Stromal cell of bone marrow (primary cell): ENCODE results near the gene CD27.
"Not testable (repeated sequence)": the region's sequence is repeated elsewhere in the genome, so short reads cannot be mapped to it uniquely, and the experiment has no call there.

Experiments
- DNase-seq: peaks from one replicate; pipeline ENCODE4 v3.0.0-alpha.2; 2012; ENCODE audit warnings: low read depth

Gene CD27

GRCh38 chr12:6461401-6462233 lies 16.9 kb downstream of the CD27 start:
- no peak for DNase-seq

- DNase-seq: no peak
Observed at GRCh38 chr12:6462234-6462995, 17.7 kb downstream of the CD27 start.

- no peak for DNase-seq
Observed at GRCh38 chr12:6463216-6463615, 18.5 kb downstream of the CD27 start.

- no peak for DNase-seq
Observed at GRCh38 chr12:6463858-6464257, 19.1 kb downstream of the CD27 start.

DNA sequence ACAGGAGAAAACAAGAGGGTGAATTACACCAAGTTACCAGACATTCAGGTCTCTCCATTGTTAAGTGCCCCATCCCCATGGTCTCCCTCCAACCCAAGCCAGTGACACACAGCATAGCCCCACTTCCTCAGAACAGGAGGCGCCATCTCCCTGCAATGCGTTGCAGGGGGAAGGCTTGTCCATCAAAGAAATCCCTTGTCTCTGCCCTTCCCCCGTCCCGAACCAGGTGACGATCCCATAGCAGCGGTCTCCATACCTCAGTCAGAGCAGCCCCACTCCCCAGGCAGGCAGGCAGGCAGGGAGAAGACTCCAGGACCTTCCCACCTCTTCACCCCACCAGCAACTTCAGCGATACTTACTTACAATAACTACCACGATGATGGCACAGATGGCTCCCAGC lies 19.8 kb downstream of the CD27 start:
- no peak for DNase-seq

GRCh38 chr12:6465467-6466183 lies 20.9 kb downstream of the CD27 start:
- no peak for DNase-seq

DNA sequence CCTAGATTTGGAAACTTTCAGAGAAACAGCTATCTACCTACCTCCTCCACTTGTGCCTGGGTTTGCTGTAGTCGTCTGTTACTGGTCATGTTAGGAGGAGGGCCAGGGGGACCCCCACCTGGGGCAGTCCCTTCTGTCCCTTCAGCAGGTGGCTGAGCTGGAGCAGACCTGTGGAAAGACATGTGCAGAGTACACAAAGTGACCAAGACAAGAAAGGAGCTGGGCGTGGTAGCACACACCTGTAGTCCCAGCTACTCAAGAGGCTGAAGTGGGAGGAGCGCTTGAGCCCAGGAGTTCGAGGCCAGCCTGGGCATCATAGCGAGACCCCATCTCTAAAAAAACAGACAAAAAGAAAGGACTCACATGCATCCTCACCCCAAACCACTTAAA lies 21.4 kb downstream of the CD27 start:
- no peak for DNase-seq

- not testable (repeated sequence) for DNase-seq
Observed at GRCh38 chr12:6466751-6467150, 22.0 kb downstream of the CD27 start.

DNA sequence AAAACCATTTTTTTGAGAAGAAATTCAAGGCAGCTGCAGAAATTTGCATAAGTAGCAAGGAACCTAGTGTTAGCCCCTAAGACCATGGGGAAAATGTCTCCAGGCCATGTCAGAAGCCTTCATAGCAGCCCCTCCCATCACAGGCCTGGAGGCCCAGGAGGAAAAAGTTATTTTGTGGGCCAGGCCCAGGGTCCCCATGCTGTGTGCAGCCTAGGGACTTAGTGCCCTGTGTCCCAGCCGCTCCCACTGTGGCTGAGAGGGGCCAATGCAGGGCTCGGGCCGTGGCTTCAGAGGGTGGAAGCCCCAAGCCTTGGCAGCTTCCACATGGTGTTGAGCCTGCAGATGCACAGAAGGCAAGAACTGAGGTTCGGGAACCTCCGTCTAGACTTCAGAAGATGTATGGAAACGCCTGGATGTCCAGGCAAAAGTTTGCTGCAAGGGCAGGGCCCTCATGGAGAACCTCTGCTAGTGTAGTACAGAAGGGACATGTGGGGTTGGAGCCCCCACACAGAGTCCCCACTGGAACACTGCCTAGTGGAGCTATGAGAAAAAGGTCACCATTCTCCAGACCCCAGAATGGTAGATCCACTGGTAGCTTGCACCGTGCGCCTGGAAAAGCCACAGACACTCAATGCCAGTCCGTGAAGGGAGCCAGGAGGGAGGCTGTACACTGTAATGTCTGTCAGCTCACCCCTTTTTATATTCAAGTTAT lies 23.0 kb downstream of the CD27 start:
- not testable (repeated sequence) for DNase-seq

DNA sequence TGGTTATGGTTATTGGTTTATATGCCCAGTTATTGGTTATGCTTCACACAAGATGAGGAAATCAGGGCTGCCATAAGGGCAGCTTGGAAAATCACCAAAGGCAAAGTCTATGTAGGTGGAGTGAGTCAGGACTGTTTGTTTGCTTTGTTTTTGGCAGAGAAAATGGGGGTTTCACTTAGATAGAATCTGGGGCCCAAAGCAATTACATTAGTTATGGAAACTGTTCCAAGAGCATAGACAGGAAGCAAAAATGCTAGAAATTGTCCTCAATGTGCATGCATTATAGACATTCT lies 23.5 kb downstream of the CD27 start:
- no peak for DNase-seq

DNA sequence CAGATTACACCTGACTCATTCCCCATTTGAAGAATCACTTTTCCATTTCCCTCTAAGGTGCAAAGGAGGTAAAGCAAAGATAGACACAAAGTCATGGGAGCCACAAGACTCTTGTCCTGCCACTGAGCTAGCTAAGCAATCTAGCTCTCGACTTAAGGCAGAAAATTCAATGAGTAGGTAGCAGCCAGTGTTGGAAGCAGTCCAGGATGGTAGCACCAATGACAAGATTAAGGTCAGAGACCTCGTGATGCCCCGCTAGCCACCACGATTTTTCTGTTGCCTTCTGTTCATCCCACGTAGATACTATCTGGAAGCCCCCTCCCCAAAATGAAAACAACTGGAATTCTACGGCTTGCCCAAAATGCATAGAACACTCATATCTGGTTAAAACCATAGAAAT lies 24.3 kb downstream of the CD27 start:
- DNase-seq: no peak

DNA sequence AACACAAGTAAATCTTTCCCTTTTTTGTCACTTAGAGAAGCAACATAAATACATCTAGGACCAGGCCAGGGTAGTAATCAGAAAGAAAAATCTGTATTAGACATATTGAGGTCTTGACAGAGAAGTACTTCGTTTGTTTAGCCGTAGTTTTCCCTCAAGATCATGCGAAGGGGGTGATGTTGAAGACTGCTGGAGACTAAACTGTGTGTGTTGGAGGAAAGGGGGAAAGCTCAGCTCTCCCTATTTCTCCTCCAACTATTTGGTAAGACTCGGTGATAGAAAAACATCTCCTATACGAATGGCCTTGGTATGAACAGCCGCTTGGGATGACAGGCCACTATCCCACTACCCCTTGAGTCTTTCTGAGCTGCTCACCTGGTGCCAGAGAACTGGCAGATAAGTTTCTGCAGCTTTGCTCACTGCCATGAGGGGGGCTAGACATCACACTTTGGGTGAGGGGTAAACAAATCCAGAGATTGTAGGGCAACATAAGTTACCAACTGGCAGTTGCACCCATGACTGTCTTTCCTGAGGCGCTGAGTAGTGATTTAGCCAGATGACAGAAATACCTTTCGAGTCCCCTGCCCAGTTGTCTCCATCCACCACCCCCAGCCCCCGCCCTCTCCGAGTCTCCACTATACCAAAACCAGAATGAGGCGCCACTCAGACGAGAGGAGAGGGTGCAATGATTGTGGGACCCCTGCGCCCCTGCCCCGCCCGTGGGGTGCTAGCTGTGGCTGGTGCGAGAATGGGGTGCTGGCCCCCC lies 25.0 kb downstream of the CD27 start:
- no peak for DNase-seq

GRCh38 chr12:6470375-6471163 lies 25.8 kb downstream of the CD27 start, which contains the start of gene VAMP1:
Gene VAMP1, minus strand, starts transcription at chr12:6470677. Its CDS starts 146 bp downstream, at chr12:6470531.
- peak; percentile 95 for DNase-seq

GRCh38 chr12:6471989-6472360 lies 27.2 kb downstream of the CD27 start:
- DNase-seq: peak; percentile 59

GRCh38 chr12:6472491-6472890 lies 27.7 kb downstream of the CD27 start:
- no peak for DNase-seq

GRCh38 chr12:6475233-6475975 lies 30.6 kb downstream of the CD27 start:
- DNase-seq: not testable (repeated sequence)

- peak; percentile 46 for DNase-seq
Observed at GRCh38 chr12:6476489-6476888, 31.7 kb downstream of the CD27 start.

GRCh38 chr12:6477601-6478377 lies 33.0 kb downstream of the CD27 start:
- DNase-seq: not testable (repeated sequence)

GRCh38 chr12:6478416-6478815 lies 33.7 kb downstream of the CD27 start:
- no peak for DNase-seq
